ENCODE measurements around the gene RHOA. TPM values are rescaled to one million over a fixed set of nuclear protein-coding genes. Genes with fewer than 3 reads are reported as not detected.

The RHOA gene
- total RNA-seq, 1 donor from 2014 or later = 501 TPM

DNA sequence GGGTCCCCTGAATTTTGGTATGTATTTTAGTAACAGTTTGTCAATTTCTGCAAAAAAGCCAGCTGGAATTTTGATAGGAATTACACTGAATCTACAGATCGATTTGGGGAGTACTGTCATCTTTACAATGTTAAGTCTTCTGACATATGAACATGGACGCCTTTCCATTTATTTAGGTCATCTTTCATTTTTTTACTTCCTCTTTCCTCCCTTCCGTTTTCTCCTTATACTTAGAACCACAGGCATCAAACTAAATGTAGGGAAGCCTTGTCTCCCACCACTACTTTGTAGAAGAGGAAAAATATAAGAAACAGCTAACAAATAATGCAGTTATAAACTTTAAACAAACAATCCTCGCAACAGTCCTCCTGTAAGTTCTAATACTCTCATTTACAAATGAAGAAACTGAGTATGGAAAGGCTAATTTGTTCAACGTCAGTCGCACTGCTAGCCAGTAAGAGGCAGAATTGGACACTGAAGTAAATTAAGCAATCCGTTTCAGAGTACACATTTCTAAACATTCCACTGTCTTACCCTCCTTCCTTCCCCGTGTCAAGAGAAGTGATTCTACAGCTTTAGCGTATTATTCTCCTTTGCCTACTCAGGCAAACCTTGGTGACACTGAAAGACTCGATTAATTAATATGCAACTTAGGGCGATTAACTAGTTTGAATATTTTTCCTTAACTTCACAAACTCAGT, 25.6 kb downstream of the RHOA start:
- no peaks in the 10 kb centered on the region for H3K27me3 ChIP-seq (ENCODE audit: control insufficient read depth, insufficient read depth, low read length)
- TF ChIP-seq, protein P1, sequence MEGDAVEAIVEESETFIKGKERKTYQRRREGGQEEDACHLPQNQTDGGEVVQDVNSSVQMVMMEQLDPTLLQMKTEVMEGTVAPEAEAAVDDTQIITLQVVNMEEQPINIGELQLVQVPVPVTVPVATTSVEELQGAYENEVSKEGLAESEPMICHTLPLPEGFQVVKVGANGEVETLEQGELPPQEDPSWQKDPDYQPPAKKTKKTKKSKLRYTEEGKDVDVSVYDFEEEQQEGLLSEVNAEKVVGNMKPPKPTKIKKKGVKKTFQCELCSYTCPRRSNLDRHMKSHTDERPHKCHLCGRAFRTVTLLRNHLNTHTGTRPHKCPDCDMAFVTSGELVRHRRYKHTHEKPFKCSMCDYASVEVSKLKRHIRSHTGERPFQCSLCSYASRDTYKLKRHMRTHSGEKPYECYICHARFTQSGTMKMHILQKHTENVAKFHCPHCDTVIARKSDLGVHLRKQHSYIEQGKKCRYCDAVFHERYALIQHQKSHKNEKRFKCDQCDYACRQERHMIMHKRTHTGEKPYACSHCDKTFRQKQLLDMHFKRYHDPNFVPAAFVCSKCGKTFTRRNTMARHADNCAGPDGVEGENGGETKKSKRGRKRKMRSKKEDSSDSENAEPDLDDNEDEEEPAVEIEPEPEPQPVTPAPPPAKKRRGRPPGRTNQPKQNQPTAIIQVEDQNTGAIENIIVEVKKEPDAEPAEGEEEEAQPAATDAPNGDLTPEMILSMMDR (IDR thresholded peaks at IDR 0.05; ENCODE audit: insufficient read depth, low read length, poor library complexity, severe bottlenecking) = no peak
- no peaks in the 10 kb centered on the region for H3K36me3 ChIP-seq (ENCODE audit: control insufficient read depth, insufficient read depth, low read length)
- no peak for DNase-seq (ENCODE audit: low read depth)
- H3K4me3 ChIP-seq (ENCODE audit: low read depth, low read length) = no peak overlapping the region

DNA sequence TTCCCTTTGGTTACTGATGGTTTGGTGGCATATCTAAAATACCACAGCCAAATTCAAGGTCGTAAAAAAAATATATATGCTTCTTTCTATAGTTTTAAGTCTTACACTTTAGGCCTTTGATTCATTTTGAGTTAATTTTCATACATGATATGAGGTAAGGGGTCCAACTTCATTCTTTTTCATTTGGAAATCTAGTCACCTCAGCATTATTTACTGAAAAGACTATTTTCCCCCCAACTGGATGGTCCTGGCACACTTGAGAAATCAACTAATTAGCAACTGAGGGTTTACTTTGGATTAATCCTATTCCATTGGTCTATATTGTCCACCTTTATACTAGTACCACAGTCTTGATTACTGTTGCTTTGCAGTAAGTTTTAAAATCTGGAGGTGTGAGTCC, 26.2 kb downstream of the RHOA start:
- Histone ChIP-seq H3K4me3 (ENCODE audit: low read depth, low read length) (no peak overlapping the region), H3K27me3 (ENCODE audit: control insufficient read depth, insufficient read depth, low read length) (no peaks in the 10 kb centered on the region), H3K36me3 (ENCODE audit: control insufficient read depth, insufficient read depth, low read length) (no peaks in the 10 kb centered on the region)
- TF ChIP-seq, protein P1 (IDR thresholded peaks at IDR 0.05; ENCODE audit: insufficient read depth, low read length, poor library complexity, severe bottlenecking) = no peak
- no peak for DNase-seq (ENCODE audit: low read depth)

DNA sequence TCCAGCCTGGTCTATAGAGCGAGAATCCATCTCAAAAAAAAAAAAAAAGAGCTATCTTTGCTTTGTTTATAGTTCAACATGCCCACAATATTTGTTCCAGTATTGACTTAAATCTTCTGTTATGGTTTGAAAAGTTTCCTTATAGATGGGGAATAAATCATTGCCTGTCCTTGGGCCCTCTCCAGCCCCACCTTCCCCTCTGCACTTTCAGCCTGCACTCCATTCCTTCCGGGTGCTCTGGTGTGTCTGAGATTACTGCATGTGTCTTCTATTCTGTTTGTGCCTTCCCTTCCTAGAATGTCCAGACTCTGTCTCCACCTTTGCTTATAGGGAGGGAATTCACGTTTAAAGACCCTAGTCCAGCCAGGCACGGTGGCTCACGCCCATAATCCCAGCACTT, 28.4 kb downstream of the RHOA start:
- no peak overlapping the region for H3K4me3 ChIP-seq (ENCODE audit: low read depth, low read length)
- TF ChIP-seq, protein P1 (IDR thresholded peaks at IDR 0.05; ENCODE audit: insufficient read depth, low read length, poor library complexity, severe bottlenecking) = no peak
- no peak for DNase-seq (ENCODE audit: low read depth)
- H3K36me3 ChIP-seq (ENCODE audit: control insufficient read depth, insufficient read depth, low read length) = no peaks in the 10 kb centered on the region
- no peaks in the 10 kb centered on the region for H3K27me3 ChIP-seq (ENCODE audit: control insufficient read depth, insufficient read depth, low read length)

GRCh38 chr3:49378249-49378895, 33.4 kb downstream of the RHOA start:
- H3K36me3 ChIP-seq (ENCODE audit: control insufficient read depth, insufficient read depth, low read length) = no peaks in the 10 kb centered on the region
- no peak for DNase-seq (ENCODE audit: low read depth)
- H3K4me3 ChIP-seq (ENCODE audit: low read depth, low read length) = no peak overlapping the region
- H3K27me3 ChIP-seq (ENCODE audit: control insufficient read depth, insufficient read depth, low read length) = no peaks in the 10 kb centered on the region
- TF ChIP-seq, protein P1 (IDR thresholded peaks at IDR 0.05; ENCODE audit: insufficient read depth, low read length, poor library complexity, severe bottlenecking) = no peak

DNA sequence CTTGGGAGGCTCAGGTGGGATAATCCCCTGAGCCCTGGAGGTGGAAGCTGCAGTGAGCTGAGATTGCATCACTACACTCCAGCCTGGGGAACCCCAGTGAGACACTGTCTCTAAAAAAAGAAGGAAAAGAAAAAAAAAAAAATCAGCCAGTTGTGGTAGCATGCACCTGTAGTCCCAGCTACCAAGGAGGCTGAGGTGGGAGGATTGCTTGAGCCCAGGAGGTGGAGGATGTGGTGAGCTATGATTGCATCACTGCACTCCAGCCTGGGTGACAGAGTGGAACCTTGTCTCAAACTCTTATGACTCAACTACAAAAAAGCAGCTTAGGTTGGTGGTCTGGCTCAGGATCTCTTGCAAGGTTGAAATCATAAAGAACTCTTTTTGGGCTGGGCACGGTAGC, 34.3 kb downstream of the RHOA start:
- H3K4me3 ChIP-seq (ENCODE audit: low read depth, low read length) = no peak overlapping the region
- no peak for DNase-seq (ENCODE audit: low read depth)
- no peaks in the 10 kb centered on the region for H3K27me3 ChIP-seq (ENCODE audit: control insufficient read depth, insufficient read depth, low read length)
- TF ChIP-seq, protein P1 (IDR thresholded peaks at IDR 0.05; ENCODE audit: insufficient read depth, low read length, poor library complexity, severe bottlenecking) = no peak
- no peaks in the 10 kb centered on the region for H3K36me3 ChIP-seq (ENCODE audit: control insufficient read depth, insufficient read depth, low read length)

All from kidney epithelial cell (primary cell).